Endothelial cell of umbilical vein (primary cell): Measurements from ENCODE around the gene ABL1.

Experiments
- POLR2A ChIP-seq: IDR thresholded peaks from 2 replicates; pipeline ENCODE4 v1.6.1; 2012; ENCODE audit warnings: low read depth, mild to moderate bottlenecking, control low read depth, low read length
- POLR2AphosphoS5 ChIP-seq: IDR thresholded peaks from 2 replicates; pipeline ENCODE4 v1.6.1; 2012; ENCODE audit warnings: low read depth, mild to moderate bottlenecking, control low read depth, low read length, moderate library complexity; ENCODE audit not compliant: insufficient read depth
- TF ChIP-seq, protein P1 (sequence below): IDR thresholded peaks from 2 replicates; pipeline ENCODE4 v1.6.1; 2011; ENCODE audit not compliant: insufficient read depth, insufficient read length

DNA sequence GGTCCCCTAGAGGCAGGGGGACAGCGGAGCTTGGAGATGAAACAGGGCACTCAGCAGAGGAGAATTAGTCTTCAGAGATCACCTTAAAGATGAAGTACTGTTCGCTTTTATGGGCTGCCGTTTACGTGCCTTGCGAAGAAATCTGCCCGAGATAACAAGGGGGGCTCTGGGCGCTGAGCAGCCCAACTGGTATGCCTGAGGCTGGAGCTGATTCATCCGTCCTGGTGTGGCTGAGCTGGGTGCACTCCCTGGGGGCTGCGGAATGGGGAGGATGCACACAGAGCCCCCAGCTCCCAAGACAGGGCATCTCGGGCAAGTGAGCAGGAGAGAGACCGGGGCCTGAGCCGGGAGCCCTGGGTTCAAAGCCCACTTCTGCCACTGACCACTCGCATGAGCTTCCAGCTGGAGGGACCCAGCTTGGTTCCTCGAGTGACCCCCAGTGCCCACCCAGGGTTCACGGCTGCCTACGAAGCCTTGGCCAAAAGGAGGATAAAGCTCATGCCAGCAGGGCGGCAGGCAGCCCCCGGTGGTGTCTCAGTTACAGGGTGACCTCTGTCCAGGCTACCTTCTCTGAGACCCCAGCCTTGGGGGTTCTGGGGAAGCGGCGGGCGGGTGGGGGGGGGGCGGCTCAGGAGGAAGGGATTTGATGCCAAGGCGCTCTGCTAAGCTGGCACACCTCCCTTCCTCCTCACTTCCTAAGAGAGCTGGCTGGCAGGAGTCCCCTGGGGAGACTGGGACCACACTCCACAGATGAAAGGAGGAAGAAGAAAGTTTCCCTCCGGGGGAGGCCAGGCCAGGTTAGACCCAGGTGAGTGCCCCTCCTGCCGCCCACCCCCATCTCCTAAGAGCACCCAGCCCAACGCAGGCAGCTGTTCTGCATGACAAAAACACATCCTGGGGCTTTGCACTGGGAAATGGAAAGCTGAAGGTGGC, 98.3 kb downstream of the ABL1 start:
- TF ChIP-seq, protein P1, sequence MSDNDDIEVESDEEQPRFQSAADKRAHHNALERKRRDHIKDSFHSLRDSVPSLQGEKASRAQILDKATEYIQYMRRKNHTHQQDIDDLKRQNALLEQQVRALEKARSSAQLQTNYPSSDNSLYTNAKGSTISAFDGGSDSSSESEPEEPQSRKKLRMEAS = no peak
- TF ChIP-seq POLR2A (no peak), POLR2AphosphoS5 (no peak)
